Astrocyte of the cerebellum (primary cell): ENCODE data around the gene SSC4D.
A peak's percentile ranks its signal among the peaks of the same experiment; 100 is the strongest.
"Not testable (repeated sequence)": the region's sequence is repeated elsewhere in the genome, so short reads cannot be mapped to it uniquely, and the experiment has no call there.

Source experiments
- DNase-seq: peaks from one replicate; pipeline ENCODE4 v3.0.0-alpha.2; 2011; ENCODE audit warnings: low read depth
- H3K4me3 ChIP-seq: 2 replicates; pipeline ENCODE4 v1.5.1; 2011; ENCODE audit warnings: mild to moderate bottlenecking, low read depth, low read length, moderate library complexity
- CTCF ChIP-seq: IDR thresholded peaks from 2 replicates; pipeline ENCODE4 v1.5.1; 2012; ENCODE audit warnings: low read length, low read depth, moderate library complexity, mild to moderate bottlenecking; ENCODE audit errors: missing control alignments
- in situ Hi-C: cut with HindIII; loops from 2 replicates; pipeline ENCODE4 v1.10.0; 2017; ENCODE audit warnings: low sequenced_read_pairs

Gene SSC4D

GRCh38 chr7:76408121-76408560 is 1.4 kb downstream of the SSC4D start:
- no peak for TF ChIP-seq CTCF
- DNase-seq: no peak
- in situ Hi-C loops: no loop called here
- no peak overlapping the region for H3K4me3 ChIP-seq

- no peak for TF ChIP-seq CTCF
- no peak for DNase-seq
- in situ Hi-C loops: no loop called here
- no peak overlapping the region for H3K4me3 ChIP-seq
These were observed 1.8 kb downstream of the SSC4D start for GRCh38 chr7:76407718-76408117.

GRCh38 chr7:76405738-76406137 is 3.8 kb downstream of the SSC4D start:
- H3K4me3 ChIP-seq: no peak overlapping the region
- no peak for DNase-seq
- no peak for TF ChIP-seq CTCF
- in situ Hi-C loops: no loop called here

GRCh38 chr7:76403780-76404494 is 5.6 kb downstream of the SSC4D start:
- H3K4me3 ChIP-seq: no peak overlapping the region
- no peak for TF ChIP-seq CTCF
- no peak for DNase-seq
- in situ Hi-C loops: no loop called here

- H3K4me3 ChIP-seq, DNase-seq, in situ Hi-C loops: not testable (repeated sequence)
These were observed 6.4 kb downstream of the SSC4D start for GRCh38 chr7:76403097-76403496.

- DNase-seq: no peak
- H3K4me3 ChIP-seq: no peak overlapping the region
- in situ Hi-C loops: no loop called here
- TF ChIP-seq CTCF: no peak
These were observed 9.2 kb downstream of the SSC4D start for GRCh38 chr7:76400248-76400647.

GRCh38 chr7:76397409-76398183 is 11.9 kb downstream of the SSC4D start:
- in situ Hi-C loops: no loop called here
- peak overlapping the region; percentile 36 for H3K4me3 ChIP-seq
- DNase-seq: no peak
- TF ChIP-seq CTCF: no peak
